K562 (cell line): ENCODE data around the gene PSPH. TPM values are rescaled to one million over a fixed set of nuclear protein-coding genes. Genes with fewer than 3 reads are reported as not detected.

Experiments
- ATAC-seq: fragments of 200-7000 bp; cut with Tn5 transposase; 3 replicates; pipeline ENCODE4 v1.9.1; 2020; ENCODE audit warnings: moderate library complexity
- BruUV-seq: library from RNA; stranded (reverse); fragments of 400-500 nt; replicated peaks from 2 replicates; lab custom pipeline; 2021; lab: Mats Ljungman, UMichigan
- CTCF ChIA-PET: fragments of 300-600 bp; formaldehyde crosslinking; extraction: SDS; loops from one replicate; lab custom pipeline; 2021; ENCODE audit warnings: low intra/inter-chr PET ratio; lab: Yijun Ruan, JAX
- POLR2A ChIA-PET: fragments of 300-600, 350-650 bp; sonication (Branson Sonifier 250); formaldehyde crosslinking; extraction: SDS; loops from one replicate; lab custom pipeline; 2021; ENCODE audit warnings: antibody characterized with exemption, inconsistent platforms; lab: Yijun Ruan, JAX
- DNase-seq, 4 experiments: peaks; one replicate each; pipeline versions ENCODE4 v3.0.0 to v3.0.0-alpha.2; 2011 to 2018; ENCODE audit warnings: low spot score in 3 of 4, mixed read lengths in 3 of 4; ENCODE audit errors: extremely low read depth in 1 of 4
- FAIRE-seq: peaks from 2 replicates; lab custom pipeline; 2011; peaks lifted over from hg19 to GRCh38; lab: Jason Lieb, UNC
- H2AFZ ChIP-seq: 2 replicates; pipeline ENCODE4 v1.6.0; 2011; ENCODE audit warnings: low read depth, low read length, control low read depth, inconsistent platforms
- H3K27ac ChIP-seq: fragments of 200-600 bp; 3 replicates; pipeline ENCODE4 v1.8.0; 2011; ENCODE audit warnings: low read depth, mild to moderate bottlenecking, control low read depth, inconsistent platforms, low read length, moderate library complexity, mixed read lengths; ENCODE audit errors: extremely low read depth
- H3K27me3 ChIP-seq, 2 experiments: fragments of 300-600 bp in 1 of 2; 2 replicates in 1 of 2; 3 replicates in 1 of 2; pipeline versions ENCODE4 v1.6.0 to v1.8.0; 2011; ENCODE audit warnings: inconsistent platforms in 2 of 2, low read length in 2 of 2, mild to moderate bottlenecking in 1 of 2, mixed read lengths in 1 of 2, moderate library complexity in 1 of 2; ENCODE audit not compliant: control insufficient read depth in 2 of 2, insufficient read depth in 2 of 2
- H3K36me3 ChIP-seq: fragments of 300-600 bp; 3 replicates; pipeline ENCODE4 v1.8.0; 2011; ENCODE audit warnings: mild to moderate bottlenecking, low read length, inconsistent platforms; ENCODE audit not compliant: control insufficient read depth, insufficient read depth
- H3K4me1 ChIP-seq, 2 experiments: fragments of 200-600 bp in 1 of 2; replicated peaks in 1 of 2; 2 replicates in 1 of 2; 3 replicates in 1 of 2; pipeline versions ENCODE4 v1.5.1 to v1.8.0; 2011; ENCODE audit warnings: inconsistent platforms in 2 of 2, low read length in 2 of 2, mild to moderate bottlenecking in 1 of 2, mixed read lengths in 1 of 2, moderate library complexity in 1 of 2; ENCODE audit not compliant: control insufficient read depth in 2 of 2, insufficient read depth in 2 of 2
- H3K4me2 ChIP-seq: 2 replicates; pipeline ENCODE4 v1.6.1; 2011; ENCODE audit warnings: low read length, control low read depth, inconsistent platforms, mixed read lengths; ENCODE audit not compliant: insufficient read depth
- H3K4me3 ChIP-seq: fragments of 200-600 bp; sonication (generic), shearing (Covaris generic); 2 replicates; pipeline ENCODE4 v1.5.1; 2016; ENCODE audit warnings: control low read depth, inconsistent platforms
- H3K79me2 ChIP-seq: fragments of 200-600 bp; 3 replicates; pipeline ENCODE4 v1.8.0; 2011; ENCODE audit warnings: low read length, inconsistent platforms; ENCODE audit not compliant: control insufficient read depth, insufficient read depth
- H3K9ac ChIP-seq, 2 experiments: 2 replicates each; pipeline versions ENCODE4 v1.6.0 to v1.6.1; 2011; ENCODE audit warnings: low read depth in 2 of 2, low read length in 2 of 2, control low read depth in 1 of 2, inconsistent platforms in 1 of 2, mild to moderate bottlenecking in 1 of 2, mixed read lengths in 1 of 2; ENCODE audit not compliant: insufficient read depth in 1 of 2
- H3K9me1 ChIP-seq: one replicate; pipeline ENCODE4 v1.6.0; 2011; ENCODE audit warnings: inconsistent platforms, mild to moderate bottlenecking, low read length, moderate library complexity; ENCODE audit not compliant: control insufficient read depth, insufficient read depth
- H3K9me3 ChIP-seq: replicated peaks from 2 replicates; pipeline ENCODE4 v1.5.1; 2011; ENCODE audit warnings: low read depth, low read length, inconsistent platforms; ENCODE audit not compliant: control insufficient read depth, insufficient read depth
- H4K20me1 ChIP-seq: replicated peaks from 2 replicates; pipeline ENCODE4 v1.6.1; 2011; ENCODE audit warnings: low read length, inconsistent platforms, mixed read lengths; ENCODE audit not compliant: control insufficient read depth, insufficient read depth
- ARHGAP35 ChIP-seq: fragments of 450-650 bp; IDR thresholded peaks from 2 replicates; pipeline ENCODE4 v1.6.1; 2018; ENCODE audit not compliant: partially characterized antibody
- EHMT2 ChIP-seq: fragments of 450-650 bp; IDR thresholded peaks from 2 replicates; pipeline ENCODE4 v1.6.1; 2018; ENCODE audit warnings: antibody characterized with exemption
- ELF4 ChIP-seq: fragments of 450-650 bp; formaldehyde crosslinking; IDR thresholded peaks from 2 replicates; pipeline ENCODE4 v1.4.0; 2022; ENCODE audit warnings: missing genetic modification characterization
- HDGF ChIP-seq: fragments of 450-650 bp; IDR thresholded peaks from 2 replicates; pipeline ENCODE4 v1.6.1; 2016
- NCOA4 ChIP-seq: fragments of 450-650 bp; IDR thresholded peaks from 2 replicates; pipeline ENCODE4 v1.6.1; 2018; ENCODE audit warnings: mild to moderate bottlenecking; ENCODE audit not compliant: partially characterized antibody
- NKRF ChIP-seq: fragments of 450-650 bp; IDR thresholded peaks from 2 replicates; pipeline ENCODE4 v1.6.1; 2016; ENCODE audit warnings: borderline replicate concordance
- NR0B1 ChIP-seq: fragments of 450-650 bp; IDR thresholded peaks from one replicate; pipeline ENCODE4 v1.6.1; 2018; ENCODE audit warnings: mild to moderate bottlenecking, moderate library complexity; ENCODE audit not compliant: partially characterized antibody
- OTX1 ChIP-seq: fragments of 450-650 bp; formaldehyde crosslinking; IDR thresholded peaks from 2 replicates; pipeline ENCODE4 v1.4.0; 2022; ENCODE audit warnings: mild to moderate bottlenecking
- PHB2 ChIP-seq: fragments of 450-650 bp; IDR thresholded peaks from 2 replicates; pipeline ENCODE4 v1.6.1; 2017; ENCODE audit warnings: low read depth
- RBM25 ChIP-seq: fragments of 200-400 bp; formaldehyde crosslinking; IDR thresholded peaks from 2 replicates; pipeline ENCODE4 v1.6.1; 2018; ENCODE audit warnings: low read length, low read depth, moderate library complexity; ENCODE audit not compliant: severe bottlenecking
- TRIM24 ChIP-seq, 2 experiments: fragments of 450-650 bp; IDR thresholded peaks; 2 replicates each; pipeline ENCODE4 v1.6.1; 2016
- ZBTB26 ChIP-seq: fragments of 450-650 bp; formaldehyde crosslinking; IDR thresholded peaks from 2 replicates; pipeline ENCODE4 v1.4.0; 2022; ENCODE audit warnings: missing genetic modification characterization
- ZKSCAN3 ChIP-seq: fragments of 250-450 bp; sonication (Bioruptor Pico); IDR thresholded peaks from 2 replicates; pipeline ENCODE4 v1.4.0; 2020
- ZKSCAN8 ChIP-seq: fragments of 200-800 bp; sonication (Bioruptor generic); IDR thresholded peaks from 2 replicates; pipeline ENCODE4 v1.6.1; 2016; ENCODE audit warnings: missing genetic modification characterization, missing compliant biosample characterization
- ZNF512 ChIP-seq: IDR thresholded peaks from 2 replicates; pipeline ENCODE4 v1.6.1; 2016; ENCODE audit warnings: missing genetic modification characterization, missing compliant biosample characterization
- WGBS: fragments of 100-300 bp; shearing (Covaris generic); methylation state at CpG from one replicate; pipeline ENCODE4 v1.1.6; 2016; ENCODE audit warnings: low coverage, mixed read lengths; ENCODE audit not compliant: insufficient coverage; ENCODE audit errors: missing lambda C conversion rate; 5-methylcytosine and 5-hydroxymethylcytosine counted together
- in situ Hi-C: fragments of 300-500 bp; cut with MboI; formaldehyde crosslinking; loops from 4 replicates; pipeline ENCODE4 v1.15.0; 2018; ENCODE audit warnings: inconsistent platforms, mixed read lengths
- intact Hi-C: fragments of 100-400 bp; cut with micrococcal nuclease; formaldehyde crosslinking; loops from 2 replicates; pipeline ENCODE4 v1.14.2; 2022
- polyA plus RNA-seq, 8 experiments: library from polyadenylated mRNA; depleted of rRNA in 4 of 8; stranded (reverse) in 5 of 8; unstranded in 3 of 8; fragments of >200 nt; fragmentation: Nextera tagmentation in 2 of 8; fragmentation: Illumina TruSeq in 1 of 8; extraction: Ambion mirVana in 2 of 8; extraction: Trizol in 1 of 8; gene quantifications; 2 replicates each; pipeline versions ENCODE4 v1.2.1 to v1.2.3, GENCODE V29; 2011 to 2014; ENCODE audit warnings: inconsistent platforms in 1 of 8, missing spikeins in 1 of 8
- total RNA-seq, 7 experiments: library from RNA; depleted of rRNA in 6 of 7; stranded (reverse); fragments of >200 nt in 6 of 7; fragmentation: Illumina TruSeq in 2 of 7; extraction: Trizol in 2 of 7; gene quantifications; 2 replicates each; pipeline versions ENCODE4 v1.2.1 to v1.2.3, GENCODE V29; 2011 to 2021; ENCODE audit warnings: low replicate concordance in 1 of 7

Gene PSPH
- total and polyA plus RNA-seq, 9 of the 15 experiments (the other 6 are each of a cell fraction or from before 2014, with no cell fraction given): 6.3 to 46.8 (median 20.2) TPM

- CTCF ChIA-PET: interaction anchor here (0.6 kb wide), 1 partner anchor 121 kb away, joined by 3 read pairs; no protein-coding TSS in a partner anchor
- peaks cover 26% of the 10 kb centered on the region for H3K79me2 ChIP-seq
- in situ Hi-C loops: no loop called here
- FAIRE-seq (no peak), DNase-seq (no peak), ATAC-seq (no peak)
- peaks cover 13% of the 10 kb centered on the region for H3K36me3 ChIP-seq
- peak overlapping the region; percentile 68; the same call in 1 of the 3 replicates for H3K27ac ChIP-seq
- peak overlapping the region; percentile 91 for H2AFZ ChIP-seq
- POLR2A ChIA-PET: interaction anchor here (0.7 kb wide), 1 partner anchor 9 kb away, joined by 3 read pairs; no protein-coding TSS in a partner anchor
- WGBS: 63% methylated on average over 13 of the region's 15 CpGs
- peak overlapping the region; percentile 87 for H3K4me2 ChIP-seq
- intact Hi-C loops: loop anchor here (10.0 kb wide), 2 partner anchors 219 to 389 kb away; partner anchors contain the start of gene VOPP1
- no TSS peak for BruUV-seq
- no peaks in the 10 kb centered on the region for H4K20me1 ChIP-seq
- peaks cover 12 to 13% of the 10 kb centered on the region in 2 experiments; a peak in 4 of 5 replicates for H3K4me1 ChIP-seq
- peak overlapping the region; percentile 51 to 94 for H3K9ac ChIP-seq
- no peaks in the 10 kb centered on the region for H3K9me1 ChIP-seq
- no peaks in the 10 kb centered on the region for H3K27me3 ChIP-seq
- no peaks in the 10 kb centered on the region for H3K9me3 ChIP-seq
- H3K4me3 ChIP-seq: peak overlapping the region; percentile 91; the same call in 1 of the 2 replicates
- TF ChIP-seq ZKSCAN3 (CRISPR knock-in tag) (no peak), ZKSCAN8 (CRISPR knock-in tag) (no peak), NKRF (0 out of 2 replicates have a peak, but pooled peaks have one; percentile 22), ELF4 (CRISPR knock-in tag) (0 out of 2 replicates have a peak, but pooled peaks have one; percentile 26), EHMT2 (peak; percentile 21; the same call in 1 of the 2 replicates), RBM25 (no peak), ARHGAP35 (peak; percentile 39), TRIM24 (IDR thresholded peaks at IDR 0.05) (0 out of 4 replicates have a peak, but pooled peaks of 1 of the 2 experiments have one; percentile 24), ZNF512 (peak; percentile 97), OTX1 (CRISPR knock-in tag) (peak; percentile 62; the same call in 1 of the 2 replicates), NR0B1 (no peak), NCOA4 (peak; percentile 24), HDGF (peak; percentile 90; the same call in 1 of the 2 replicates), PHB2 (peak; percentile 65; the same call in 1 of the 2 replicates), ZBTB26 (CRISPR knock-in tag) (0 out of 2 replicates have a peak, but pooled peaks have one; percentile 53)
Measured at GRCh38 chr7:55963584-55964168, 87.6 kb downstream of the PSPH start.
